H1 (cell line): ENCODE results near the gene TAF1B. TPM values are rescaled to one million over a fixed set of nuclear protein-coding genes. Genes with fewer than 3 reads are reported as not detected.

Experiments used
- CTCF ChIA-PET: fragments of 300-600 bp; sonication (Branson Sonifier 250); formaldehyde crosslinking; loops from one replicate; lab custom pipeline; 2021; ENCODE audit not compliant: partially characterized antibody; lab: Charles Lee
- POLR2A ChIA-PET: fragments of 300-600 bp; sonication (Branson Sonifier 250); formaldehyde crosslinking; loops from one replicate; lab custom pipeline; 2021; ENCODE audit warnings: inconsistent platforms; ENCODE audit not compliant: partially characterized antibody; lab: Charles Lee
- DNase-seq, 2 experiments: peaks; one replicate each; pipeline versions ENCODE4 v3.0.0 to v3.0.0-alpha.2; 2010 to 2022; ENCODE audit warnings: low spot score in 2 of 2, low read depth in 1 of 2, mixed read lengths in 1 of 2
- FAIRE-seq: peaks from 2 replicates; lab custom pipeline; 2011; peaks lifted over from hg19 to GRCh38; lab: Jason Lieb, UNC
- H2AFZ ChIP-seq: 2 replicates; pipeline ENCODE4 v1.8.1; 2012; ENCODE audit warnings: low read length, inconsistent platforms
- H2AK5ac ChIP-seq: 2 replicates; pipeline ENCODE4 v1.6.1; 2013; ENCODE audit warnings: low read depth, low read length
- H2BK120ac ChIP-seq: replicated peaks from 2 replicates; pipeline ENCODE3; 2013; ENCODE audit warnings: low read depth, low read length, inconsistent platforms
- H2BK12ac ChIP-seq: 2 replicates; pipeline ENCODE4 v1.6.1; 2013; ENCODE audit warnings: low read depth, low read length
- H2BK15ac ChIP-seq: 2 replicates; pipeline ENCODE4 v1.6.1; 2013; ENCODE audit warnings: low read length
- H2BK20ac ChIP-seq: 2 replicates; pipeline ENCODE4 v1.6.1; 2013; ENCODE audit warnings: low read length
- H2BK5ac ChIP-seq: 2 replicates; pipeline ENCODE4 v1.6.1; 2013; ENCODE audit warnings: low read depth, low read length
- H3K14ac ChIP-seq: 2 replicates; pipeline ENCODE4 v1.6.1; 2013; ENCODE audit warnings: inconsistent platforms; ENCODE audit not compliant: insufficient read length
- H3K18ac ChIP-seq: 2 replicates; pipeline ENCODE4 v1.6.1; 2013; ENCODE audit warnings: low read length; ENCODE audit errors: extremely low read depth
- H3K23ac ChIP-seq: 2 replicates; pipeline ENCODE4 v1.6.1; 2013; ENCODE audit warnings: inconsistent platforms; ENCODE audit not compliant: insufficient read length
- H3K23me2 ChIP-seq: 2 replicates; pipeline ENCODE4 v1.6.1; 2013; ENCODE audit warnings: low read depth, low read length
- H3K27ac ChIP-seq: 2 replicates; pipeline ENCODE4 v1.6.1; 2011; ENCODE audit warnings: low read depth, low read length, inconsistent platforms
- H3K27me3 ChIP-seq, 4 experiments: replicated peaks in 1 of 4; 1 replicate in 1 of 4; 2 replicates in 3 of 4; pipeline versions ENCODE4 v1.6.1 to v1.8.1; 2011 to 2013; ENCODE audit warnings: low read length in 3 of 4, mild to moderate bottlenecking in 3 of 4, inconsistent platforms in 2 of 4, mixed read lengths in 2 of 4, moderate library complexity in 1 of 4; ENCODE audit not compliant: control insufficient read depth in 3 of 4, insufficient read depth in 3 of 4; ENCODE audit errors: extremely low read depth in 1 of 4
- H3K36me3 ChIP-seq, 4 experiments: 2 replicates each; pipeline versions ENCODE4 v1.6.1 to v1.8.1; 2011 to 2013; ENCODE audit warnings: mild to moderate bottlenecking in 4 of 4, low read length in 3 of 4, moderate library complexity in 2 of 4, control low read depth in 1 of 4, inconsistent platforms in 1 of 4; ENCODE audit not compliant: insufficient read depth in 4 of 4, control insufficient read depth in 2 of 4
- H3K4ac ChIP-seq: replicated peaks from 2 replicates; pipeline ENCODE3; 2013; ENCODE audit warnings: low read length, low read depth, mixed read lengths, inconsistent platforms; ENCODE audit not compliant: insufficient read length
- H3K4me1 ChIP-seq, 4 experiments: replicated peaks in 1 of 4; 1 replicate in 1 of 4; 2 replicates in 3 of 4; pipeline versions ENCODE4 v1.6.1 to v1.8.1; 2011 to 2013; ENCODE audit warnings: low read length in 3 of 4, inconsistent platforms in 2 of 4, mixed read lengths in 1 of 4; ENCODE audit not compliant: insufficient read depth in 4 of 4, control insufficient read depth in 3 of 4
- H3K4me2 ChIP-seq, 2 experiments: 2 replicates each; pipeline versions ENCODE4 v1.6.1 to v1.8.1; 2011 to 2013; ENCODE audit warnings: low read depth in 2 of 2, low read length in 2 of 2, control low read depth in 1 of 2, inconsistent platforms in 1 of 2, mild to moderate bottlenecking in 1 of 2; ENCODE audit not compliant: insufficient read depth in 1 of 2
- H3K4me3 ChIP-seq, 4 experiments: fragments of 200-600, 300-600 bp in 1 of 4; sonication (generic), shearing (Covaris generic), sonication (Bioruptor Twin) in 1 of 4; 2 replicates each; pipeline versions ENCODE4 v1.5.1 to v1.8.1; 2011 to 2016; ENCODE audit warnings: low read length in 4 of 4, low read depth in 3 of 4, control low read depth in 2 of 4, inconsistent platforms in 2 of 4, mild to moderate bottlenecking in 2 of 4, mixed read lengths in 1 of 4, moderate library complexity in 1 of 4; ENCODE audit not compliant: insufficient read depth in 2 of 4; ENCODE audit errors: extremely low read depth in 1 of 4
- H3K56ac ChIP-seq: replicated peaks from 2 replicates; pipeline ENCODE3; 2013; ENCODE audit warnings: low read depth, mild to moderate bottlenecking, mixed read lengths, low read length, inconsistent platforms; ENCODE audit not compliant: insufficient read length
- H3K79me1 ChIP-seq: 2 replicates; pipeline ENCODE4 v1.6.1; 2013; ENCODE audit warnings: low read depth, low read length, control low read depth
- H3K79me2 ChIP-seq, 2 experiments: 2 replicates each; pipeline versions ENCODE4 v1.6.1 to v1.8.1; 2012 to 2013; ENCODE audit warnings: low read length in 2 of 2, mild to moderate bottlenecking in 2 of 2, inconsistent platforms in 1 of 2; ENCODE audit not compliant: insufficient read depth in 2 of 2, control insufficient read depth in 1 of 2
- H3K9ac ChIP-seq, 4 experiments: replicated peaks in 1 of 4; 1 replicate in 1 of 4; 2 replicates in 3 of 4; pipeline versions ENCODE4 v1.6.1 to v1.8.1; 2011 to 2013; ENCODE audit warnings: low read depth in 3 of 4, low read length in 3 of 4, control low read depth in 2 of 4, mild to moderate bottlenecking in 2 of 4, moderate library complexity in 2 of 4, inconsistent platforms in 1 of 4; ENCODE audit errors: extremely low read depth in 1 of 4
- H3K9me3 ChIP-seq, 2 experiments: 2 replicates each; pipeline versions ENCODE4 v1.6.1 to v1.8.1; 2012 to 2013; ENCODE audit warnings: mild to moderate bottlenecking in 2 of 2, moderate library complexity in 2 of 2, control low read depth in 1 of 2, inconsistent platforms in 1 of 2, low read depth in 1 of 2, low read length in 1 of 2, mixed read lengths in 1 of 2; ENCODE audit not compliant: insufficient read depth in 2 of 2
- H4K20me1 ChIP-seq, 2 experiments: replicated peaks in 1 of 2; 2 replicates each; pipeline versions ENCODE3 to v1.8.1; 2011 to 2013; ENCODE audit warnings: inconsistent platforms in 2 of 2, low read length in 2 of 2, mild to moderate bottlenecking in 1 of 2; ENCODE audit not compliant: insufficient read depth in 2 of 2, control insufficient read depth in 1 of 2
- H4K5ac ChIP-seq: 2 replicates; pipeline ENCODE4 v1.6.1; 2013; ENCODE audit warnings: low read length, low read depth, mixed read lengths, inconsistent platforms; ENCODE audit not compliant: insufficient read length
- H4K8ac ChIP-seq: 2 replicates; pipeline ENCODE4 v1.8.0; 2013; ENCODE audit warnings: mild to moderate bottlenecking, moderate library complexity, low read length, inconsistent platforms; ENCODE audit not compliant: insufficient read depth; ENCODE audit errors: extremely low read depth
- H4K91ac ChIP-seq: replicated peaks from 2 replicates; pipeline ENCODE3; 2013; ENCODE audit warnings: low read length, mixed read lengths, inconsistent platforms; ENCODE audit not compliant: insufficient read length
- ASH2L ChIP-seq: fragments of 200-600, 300-600 bp; sonication (generic); IDR thresholded peaks from one replicate; pipeline ENCODE4 v1.7.1; 2017; ENCODE audit warnings: low read length
- CEBPB ChIP-seq: IDR thresholded peaks from 2 replicates; pipeline ENCODE4 v1.6.1; 2012; ENCODE audit warnings: low read depth, low read length
- CHD1 ChIP-seq: IDR thresholded peaks from 2 replicates; pipeline ENCODE4 v1.6.1; 2012; ENCODE audit warnings: low read depth, low read length, improper control_type of control experiment
- EZH2 ChIP-seq: fragments of 200-600 bp; sonication (generic); IDR thresholded peaks from 2 replicates; pipeline ENCODE4 v1.7.1; 2012; ENCODE audit warnings: low read depth, mild to moderate bottlenecking, moderate library complexity, low read length, inconsistent platforms; ENCODE audit not compliant: severe bottlenecking
- GTF2F1 ChIP-seq: IDR thresholded peaks from 2 replicates; pipeline ENCODE4 v1.6.1; 2012; ENCODE audit warnings: low read depth, low read length, improper control_type of control experiment, borderline replicate concordance
- HDAC2 ChIP-seq, 2 experiments: fragments of 300-600 bp in 1 of 2; sonication (generic) in 1 of 2; IDR thresholded peaks; 2 replicates each; pipeline ENCODE4 v1.6.1; 2011 to 2012; ENCODE audit warnings: low read depth in 2 of 2, low read length in 2 of 2, mild to moderate bottlenecking in 2 of 2, moderate library complexity in 2 of 2, borderline replicate concordance in 1 of 2, inconsistent platforms in 1 of 2
- HDAC6 ChIP-seq: IDR thresholded peaks from one replicate; pipeline ENCODE4 v1.7.1; 2012; ENCODE audit warnings: low read depth, mild to moderate bottlenecking, inconsistent platforms, low read length, moderate library complexity
- KDM4A ChIP-seq: IDR thresholded peaks from one replicate; pipeline ENCODE4 v1.7.1; 2012; ENCODE audit warnings: low read depth, mild to moderate bottlenecking, moderate library complexity, low read length, inconsistent platforms; ENCODE audit not compliant: severe bottlenecking
- MAFK ChIP-seq: IDR thresholded peaks from 2 replicates; pipeline ENCODE4 v1.6.1; 2012; ENCODE audit warnings: low read depth, mild to moderate bottlenecking, improper control_type of control experiment, low read length
- NANOG ChIP-seq: IDR thresholded peaks from 2 replicates; pipeline ENCODE4 v1.6.1; 2011; ENCODE audit warnings: low read length, low read depth, mild to moderate bottlenecking, inconsistent platforms; ENCODE audit not compliant: insufficient read depth, poor library complexity, severe bottlenecking
- SRF ChIP-seq: IDR thresholded peaks from 2 replicates; pipeline ENCODE4 v1.6.1; 2011; ENCODE audit warnings: mild to moderate bottlenecking, low read depth, low read length, moderate library complexity
- SUZ12 ChIP-seq: fragments of 200-600 bp; sonication (generic); IDR thresholded peaks from 2 replicates; pipeline ENCODE4 v1.6.1; 2012; ENCODE audit warnings: mild to moderate bottlenecking, inconsistent platforms, low read length, moderate library complexity, mixed read lengths
- TCF12 ChIP-seq: IDR thresholded peaks from 2 replicates; pipeline ENCODE4 v1.6.1; 2011; ENCODE audit warnings: low read depth, mild to moderate bottlenecking, low read length
- WGBS, 2 experiments: shearing (Covaris generic) in 1 of 2; methylation state at CpG; one replicate each; pipeline versions ENCODE4 v1.1.6 to v1.1.7; 2013 to 2015; ENCODE audit warnings: low lambda C conversion rate in 2 of 2, mixed read lengths in 2 of 2, inconsistent platforms in 1 of 2, low coverage in 1 of 2, missing lambda C conversion rate in 1 of 2; ENCODE audit not compliant: insufficient replicate concordance in 2 of 2, insufficient coverage in 1 of 2, insufficient read length in 1 of 2; ENCODE audit errors: extremely low coverage in 1 of 2, missing lambda C conversion rate in 1 of 2; 5-methylcytosine and 5-hydroxymethylcytosine counted together
- polyA plus RNA-seq, 7 experiments: library from polyadenylated mRNA; depleted of rRNA in 3 of 7; stranded (reverse) in 5 of 7; unstranded in 2 of 7; fragments of >200 nt in 5 of 7; fragments of 200-250 nt in 2 of 7; gene quantifications; 1 replicate in 5 of 7; 2 replicates in 1 of 7; 4 replicates in 1 of 7; pipeline versions ENCODE4 v1.2.1 to v1.2.3, GENCODE V29; 2011 to 2013; ENCODE audit warnings: missing spikeins in 2 of 7, mixed read lengths in 2 of 7
- total RNA-seq: library from RNA; stranded (reverse); fragmentation: NEBNext Ultra II Directional; extraction: Animal tissue kit (Norgen Biotek cat#: 25700); gene quantifications from 2 replicates; pipeline ENCODE4 v1.2.1, GENCODE V29; 2021
- TF ChIP-seq, protein P1 (sequence below): IDR thresholded peaks from 2 replicates; pipeline ENCODE4 v1.6.1; 2011; ENCODE audit warnings: low read depth, mild to moderate bottlenecking, low read length; ENCODE audit not compliant: insufficient read depth

The TAF1B gene
- total and polyA plus RNA-seq, 2 of the 8 experiments (the other 6 are each of a cell fraction or from before 2014, with no cell fraction given), result 6.6 to 25.2 TPM

DNA sequence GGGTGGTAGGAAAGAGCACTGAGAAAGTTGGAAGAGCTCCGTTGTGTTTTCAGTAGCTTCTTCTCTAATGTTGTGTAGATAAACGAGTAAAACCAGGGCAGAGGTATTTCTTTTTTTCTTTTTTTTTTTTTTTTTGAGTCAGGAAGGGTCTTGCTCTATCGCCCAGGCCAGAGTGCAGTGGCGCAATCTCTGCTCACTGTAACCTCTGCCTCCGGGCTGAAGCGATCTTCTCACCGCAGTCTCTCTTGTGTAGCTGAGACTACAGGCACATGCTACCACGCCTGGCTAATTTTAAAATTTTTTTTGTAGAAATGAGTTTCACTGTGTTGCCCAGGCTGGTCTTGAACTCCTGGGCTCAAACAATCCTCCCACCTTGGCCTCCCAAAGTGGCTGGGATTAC lies 114.8 kb downstream of the TAF1B start:
- FAIRE-seq, result no peak
- H3K56ac ChIP-seq, result no peak overlapping the region
- no peak overlapping the region for H4K5ac ChIP-seq
- no peak overlapping the region for H3K9ac ChIP-seq
- H2BK120ac ChIP-seq, result no peak overlapping the region
- no peak overlapping the region for H3K27ac ChIP-seq
- no peaks in the 10 kb centered on the region for H4K20me1 ChIP-seq
- peaks cover 0 to 3% (median 2%) of the 10 kb centered on the region in 4 experiments; a peak in 3 of 7 replicates for H3K27me3 ChIP-seq
- H3K4ac ChIP-seq, result no peak overlapping the region
- no peak overlapping the region for H2BK20ac ChIP-seq
- no peak overlapping the region for H3K14ac ChIP-seq
- H3K9me3 ChIP-seq, result no peaks in the 10 kb centered on the region
- H4K8ac ChIP-seq, result no peak overlapping the region
- H2BK15ac ChIP-seq, result no peak overlapping the region
- no peak overlapping the region for H3K23ac ChIP-seq
- H3K79me1 ChIP-seq, result no peaks in the 10 kb centered on the region
- 95% methylated on average over 8 of the region's 8 CpGs; no CpG with 5 or more reads in 1 of the 2 experiments for WGBS, 2 experiments
- H3K18ac ChIP-seq, result no peak overlapping the region
- H2BK5ac ChIP-seq, result no peak overlapping the region
- H4K91ac ChIP-seq, result no peak overlapping the region
- H2BK12ac ChIP-seq, result no peak overlapping the region
- no peaks in the 10 kb centered on the region for H3K79me2 ChIP-seq
- DNase-seq, result no peak
- CTCF ChIA-PET, result interaction anchor here (0.6 to 1.4 kb wide), 5 partner anchors 26 to 752 kb away, joined by 3 to 5 read pairs (median 3); no protein-coding TSS in a partner anchor
- H3K4me1 ChIP-seq, result no peaks in the 10 kb centered on the region
- no peak overlapping the region for H2AFZ ChIP-seq
- no peaks in the 10 kb centered on the region for H3K23me2 ChIP-seq
- no peak overlapping the region for H3K4me3 ChIP-seq
- H3K4me2 ChIP-seq, result no peak overlapping the region
- no peaks in the 10 kb centered on the region for H3K36me3 ChIP-seq
- H2AK5ac ChIP-seq, result no peak overlapping the region
- POLR2A ChIA-PET, result no interaction called here
- TF ChIP-seq EZH2 (no peak), HDAC2 (IDR thresholded peaks at IDR 0.05; ENCODE audit: borderline replicate concordance in 1 of 2, low read depth in 2 of 2, low read length in 2 of 2) (no peak), KDM4A (no peak), TCF12 (no peak), MAFK (no peak), HDAC6 (no peak), CHD1 (no peak), NANOG (no peak), ASH2L (no peak), SRF (no peak), CEBPB (no peak), GTF2F1 (no peak), SUZ12 (no peak)
- TF ChIP-seq, protein P1, sequence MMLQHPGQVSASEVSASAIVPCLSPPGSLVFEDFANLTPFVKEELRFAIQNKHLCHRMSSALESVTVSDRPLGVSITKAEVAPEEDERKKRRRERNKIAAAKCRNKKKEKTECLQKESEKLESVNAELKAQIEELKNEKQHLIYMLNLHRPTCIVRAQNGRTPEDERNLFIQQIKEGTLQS, result no peak
